GM11168 (cell line): ENCODE data around the gene PWWP2B.
"Not testable (repeated sequence)": the region's sequence is repeated elsewhere in the genome, so short reads cannot be mapped to it uniquely, and the experiment has no call there.

Source experiments
- in situ Hi-C: fragments of 300-500 bp; cut with MboI; formaldehyde crosslinking; loops from one replicate; pipeline ENCODE4 v1.12.0; 2022; ENCODE audit warnings: low sequenced_read_pairs; ENCODE audit not compliant: unreplicated experiment

PWWP2B gene

DNA sequence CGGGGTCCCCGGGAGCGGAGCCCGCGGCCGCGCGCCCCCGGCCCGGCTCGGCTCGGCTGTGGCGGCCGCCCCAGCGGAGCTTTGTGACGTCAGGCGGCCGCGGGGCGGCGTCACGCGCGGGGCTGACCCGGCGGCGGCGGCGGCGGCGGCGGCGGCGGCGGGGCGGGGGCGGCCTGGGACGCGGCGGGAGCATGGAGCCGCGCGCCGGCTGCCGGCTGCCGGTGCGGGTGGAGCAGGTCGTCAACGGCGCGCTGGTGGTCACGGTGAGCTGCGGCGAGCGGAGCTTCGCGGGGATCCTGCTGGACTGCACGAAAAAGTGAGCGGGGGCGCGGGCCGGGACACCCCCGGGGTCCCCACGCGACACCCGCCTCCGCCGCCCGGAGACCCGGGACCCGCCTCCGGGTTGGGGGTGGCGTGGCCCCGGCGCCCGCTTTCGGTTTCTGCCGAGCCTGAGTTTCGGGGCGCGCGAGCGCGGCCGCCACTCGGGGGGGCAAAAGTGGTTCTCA, at the start of gene PWWP2B:
Gene PWWP2B, plus strand, starts transcription at position 165 of the 506 bp plus-strand sequence. Its CDS starts 27 bp downstream, at position 192.
- in situ Hi-C loops: no loop called here

DNA sequence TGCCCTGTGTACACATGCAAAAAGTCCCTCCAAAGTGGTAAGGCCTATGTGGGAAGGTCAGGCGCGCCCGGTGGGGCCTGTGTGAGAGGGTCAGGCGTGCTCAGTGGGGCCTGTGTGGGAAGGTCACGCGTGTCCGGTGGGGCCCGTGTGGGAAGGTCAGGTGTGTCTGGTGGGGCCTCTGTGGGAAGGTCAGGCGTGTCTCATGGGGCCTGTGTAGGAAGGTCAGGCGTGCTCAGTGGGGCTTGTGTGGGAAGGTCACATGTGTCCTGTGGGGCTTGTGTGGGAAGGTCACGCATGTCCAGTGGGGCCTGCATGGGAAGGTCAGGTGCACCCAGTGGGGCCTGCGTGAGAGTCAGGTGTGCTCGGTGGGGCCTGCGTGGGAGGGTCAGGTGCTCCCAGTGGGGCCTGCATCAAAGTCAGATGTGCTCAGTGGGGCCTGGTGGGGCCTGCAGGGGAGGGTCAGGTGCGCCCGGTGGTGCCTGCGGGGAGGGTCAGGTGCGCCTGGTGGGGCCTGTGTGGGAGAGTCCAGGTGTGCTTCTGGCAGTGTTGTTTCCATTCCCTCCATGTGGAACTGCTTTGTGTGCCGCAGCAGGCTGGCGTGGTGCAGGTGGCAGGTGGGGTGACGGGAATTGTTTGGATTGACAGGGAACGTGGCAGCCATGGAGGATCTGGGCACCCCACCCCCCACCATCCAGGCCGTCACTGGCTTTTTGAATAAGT, 49.6 kb upstream of the PWWP2B start:
- in situ Hi-C loops: no loop called here

DNA sequence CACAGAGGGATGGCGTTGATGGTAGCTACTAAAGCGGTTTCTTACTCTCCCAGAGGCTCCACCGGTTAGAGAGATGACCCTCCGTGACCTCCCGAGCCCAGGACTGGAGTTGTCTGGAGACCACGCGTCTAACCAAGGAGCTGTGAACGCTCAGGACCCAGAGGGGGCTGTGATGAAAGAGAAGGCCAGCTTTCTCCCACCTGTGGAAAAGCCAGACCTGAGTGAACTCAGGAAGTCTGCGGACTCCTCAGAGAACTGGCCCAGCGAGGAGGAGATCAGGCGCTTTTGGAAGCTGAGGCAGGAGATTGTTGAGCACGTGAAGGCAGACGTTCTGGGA, 49.1 kb upstream of the PWWP2B start:
- in situ Hi-C loops: no loop called here

DNA sequence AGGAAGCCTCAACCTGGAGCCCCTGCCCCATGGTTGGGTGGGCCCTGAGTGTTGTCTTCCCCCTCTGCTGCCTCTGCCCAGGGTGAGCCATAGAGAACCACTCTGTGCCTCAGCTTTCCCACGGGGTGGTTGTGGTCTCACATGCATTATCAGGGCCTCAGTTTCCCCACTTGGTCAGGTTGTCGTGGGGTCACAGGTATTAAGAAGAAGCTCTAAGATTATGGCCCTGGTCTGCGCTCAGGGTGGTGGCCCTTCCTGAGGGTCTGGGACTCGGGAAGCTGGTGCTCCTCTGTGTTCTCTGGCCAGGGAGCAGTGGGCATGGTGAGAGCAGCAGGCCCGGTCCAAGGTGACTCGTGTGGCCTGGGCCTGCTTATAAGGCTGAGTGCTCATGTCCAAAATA, 47.2 kb upstream of the PWWP2B start:
- in situ Hi-C loops: no loop called here

DNA sequence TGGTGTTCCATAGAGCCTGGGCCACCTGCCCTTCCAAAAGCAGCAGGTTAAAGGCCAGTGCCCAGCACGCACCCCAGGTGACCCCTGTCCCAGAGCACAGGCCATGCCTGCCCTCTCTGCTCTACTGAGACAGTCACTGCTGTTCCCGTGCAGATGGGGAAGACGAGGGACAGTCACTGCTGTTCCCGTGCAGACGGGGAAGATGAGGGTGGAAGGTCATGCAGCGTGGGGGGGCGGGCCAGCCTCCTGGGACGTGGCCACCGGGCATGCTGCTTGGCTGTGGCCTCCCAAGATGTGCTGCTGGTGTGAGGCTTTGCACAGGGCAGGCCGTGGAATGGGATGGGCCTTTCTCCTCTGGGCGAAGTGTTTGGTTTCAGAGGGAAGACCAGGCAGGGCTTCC, 46.6 kb upstream of the PWWP2B start:
- in situ Hi-C loops: no loop called here

DNA sequence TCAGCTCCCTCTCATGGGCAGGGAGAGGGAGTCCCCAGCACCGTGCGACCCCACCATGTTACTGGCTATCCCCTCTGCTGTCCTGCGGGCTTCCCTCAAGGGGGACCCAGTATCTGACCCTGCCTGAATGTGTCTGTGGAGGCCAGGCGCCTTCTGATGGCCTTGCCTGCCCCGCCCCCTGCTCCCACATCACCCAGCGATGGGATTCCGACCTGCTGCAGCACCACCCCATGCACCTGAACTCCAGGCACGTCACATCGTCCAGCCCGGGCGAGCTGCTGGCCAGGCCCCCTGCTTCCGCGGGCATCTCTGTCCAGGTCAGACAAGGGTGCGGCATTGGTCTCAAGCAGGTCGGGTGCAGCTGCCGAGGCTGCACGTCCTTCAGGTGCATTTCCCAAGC, 46.1 kb upstream of the PWWP2B start:
- in situ Hi-C loops: no loop called here

DNA sequence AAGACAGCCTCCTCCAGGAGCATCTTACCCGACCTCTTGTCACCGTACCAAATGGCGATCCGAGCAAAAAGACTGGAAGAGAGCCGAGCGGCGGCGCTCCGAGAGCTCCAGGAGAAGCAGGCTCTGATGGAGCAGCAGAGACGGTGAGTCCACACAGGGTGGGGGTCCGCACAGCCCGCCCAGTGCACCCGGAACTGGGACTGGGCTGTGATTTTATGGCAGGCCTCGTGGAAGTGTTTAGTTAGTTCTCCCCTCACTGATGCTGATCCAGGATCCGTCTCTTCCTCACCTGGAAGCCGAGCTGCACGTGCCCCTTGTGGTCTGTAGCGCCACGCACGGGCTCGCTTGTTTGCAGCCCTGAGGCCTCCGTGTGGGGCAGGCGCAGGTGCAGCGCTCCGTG, 45.4 kb upstream of the PWWP2B start:
- in situ Hi-C loops: no loop called here

DNA sequence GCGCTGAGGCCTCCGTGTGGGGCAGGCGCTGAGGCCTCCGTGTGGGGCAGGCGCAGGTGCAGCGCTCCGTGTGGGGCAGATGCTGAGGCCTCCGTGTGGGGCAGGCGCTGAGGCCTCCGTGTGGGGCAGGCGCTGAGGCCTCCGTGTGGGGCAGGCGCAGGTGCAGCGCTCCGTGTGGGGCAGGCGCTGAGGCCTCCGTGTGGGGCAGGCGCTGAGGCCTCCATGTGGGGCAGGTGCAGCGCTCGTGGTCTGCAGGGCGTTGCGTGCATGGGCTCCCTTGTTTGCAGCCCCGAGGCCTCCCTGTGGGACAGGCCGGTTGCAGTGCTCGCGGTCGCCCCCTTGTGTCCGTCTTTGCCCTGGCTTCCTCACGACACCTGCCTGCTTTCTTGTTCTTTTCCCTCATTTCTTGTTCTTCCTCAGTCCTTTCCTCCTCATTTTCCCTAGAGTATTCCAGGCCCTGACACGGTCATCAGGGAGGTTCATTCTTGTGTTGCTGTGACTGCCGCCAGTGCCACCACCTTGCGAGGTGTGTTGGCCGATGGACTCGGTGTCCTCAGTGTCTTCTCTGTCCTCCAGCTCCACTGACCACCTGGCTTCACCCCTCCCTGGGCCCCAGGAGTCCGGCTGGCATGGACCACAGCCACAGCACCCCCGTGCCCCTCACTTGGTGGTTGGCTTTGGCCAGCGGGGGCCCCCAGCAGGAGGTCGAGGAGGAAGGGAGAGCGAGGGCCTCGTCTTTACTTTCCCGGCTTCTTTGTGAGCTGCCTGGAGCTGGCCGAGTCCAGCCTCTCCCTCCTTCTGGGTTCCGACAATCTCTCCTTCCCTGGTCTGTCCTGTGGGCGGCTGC, 44.3 kb upstream of the PWWP2B start:
- in situ Hi-C loops: not testable (repeated sequence)

DNA sequence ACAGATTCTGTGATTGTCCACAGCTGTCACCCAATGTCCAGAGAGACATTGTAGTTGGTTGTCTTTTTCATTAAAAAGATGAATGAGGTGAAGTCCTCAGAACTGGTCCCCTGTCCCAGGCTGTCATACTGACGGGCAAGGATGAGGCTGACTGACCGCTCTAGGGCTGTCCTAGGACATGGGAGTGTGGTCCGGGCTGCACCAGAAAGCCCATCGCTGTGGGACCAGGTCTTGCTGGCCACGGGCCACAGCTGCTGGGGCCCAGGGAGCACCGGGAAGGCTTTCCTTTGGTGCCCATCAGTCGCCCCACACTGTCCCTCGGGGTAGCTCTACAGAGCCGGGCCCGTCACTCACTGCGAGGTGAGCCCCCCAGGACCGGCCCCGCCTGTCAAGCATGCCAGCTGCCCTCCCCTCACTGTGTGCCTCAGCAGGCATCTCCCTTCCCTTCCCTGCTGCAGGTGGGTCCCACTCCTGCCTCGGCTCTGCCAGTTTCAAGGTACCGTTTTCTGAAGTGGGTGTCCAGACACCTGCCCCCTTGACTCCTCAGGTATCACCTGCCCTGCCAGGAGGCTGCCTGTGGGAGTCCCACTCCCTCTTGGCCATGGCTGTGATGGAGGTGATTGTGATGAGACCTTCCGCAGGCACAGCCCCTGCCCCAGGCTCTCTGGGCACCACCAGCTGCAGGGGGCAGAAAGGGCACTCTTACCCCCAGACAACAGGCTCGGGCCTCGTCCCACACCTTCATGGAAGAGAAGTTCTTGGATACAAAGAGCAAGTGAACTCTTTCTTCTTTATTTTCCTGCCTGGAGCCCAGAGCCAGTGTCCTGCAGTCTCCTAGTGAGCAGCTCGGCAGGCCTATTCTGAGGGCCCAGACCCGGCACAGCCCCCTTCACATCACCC, 43.3 kb upstream of the PWWP2B start:
- in situ Hi-C loops: no loop called here

DNA sequence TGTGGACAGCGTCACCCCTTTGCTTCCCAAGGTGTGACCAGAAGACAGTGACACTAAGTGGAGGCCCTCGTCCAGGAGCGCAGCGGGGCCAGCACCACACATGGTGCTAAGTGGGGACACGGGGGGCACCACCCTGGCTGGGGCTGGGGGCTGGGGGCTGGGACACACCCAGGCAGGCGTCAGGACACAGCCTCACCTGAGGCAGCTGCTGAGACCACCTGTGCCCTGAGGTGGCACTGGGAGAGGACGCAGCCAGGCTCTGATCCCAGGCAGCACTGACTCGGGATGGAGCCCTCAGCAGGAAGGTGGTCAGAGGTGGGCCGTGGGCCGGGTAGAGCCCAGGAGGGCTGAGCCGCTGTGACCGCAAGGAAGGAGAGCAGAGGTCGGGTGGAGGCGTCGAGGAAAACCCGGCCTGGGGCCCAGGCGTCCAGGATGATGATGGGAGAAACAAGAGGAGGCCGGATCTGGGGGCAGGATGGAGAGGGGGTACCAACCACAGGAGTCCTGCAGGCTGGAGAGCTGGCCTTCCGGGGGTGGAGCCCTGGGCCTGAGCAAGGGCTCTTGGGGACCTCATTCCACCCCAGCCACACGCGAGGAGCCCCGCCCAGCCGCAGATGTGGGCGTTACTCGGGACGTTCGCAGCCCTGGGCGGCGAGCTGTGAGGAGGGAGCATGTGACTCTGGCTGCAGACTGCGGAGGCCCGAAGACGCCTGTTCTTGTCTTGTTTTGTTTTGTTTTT, 42.5 kb upstream of the PWWP2B start:
- in situ Hi-C loops: no loop called here

DNA sequence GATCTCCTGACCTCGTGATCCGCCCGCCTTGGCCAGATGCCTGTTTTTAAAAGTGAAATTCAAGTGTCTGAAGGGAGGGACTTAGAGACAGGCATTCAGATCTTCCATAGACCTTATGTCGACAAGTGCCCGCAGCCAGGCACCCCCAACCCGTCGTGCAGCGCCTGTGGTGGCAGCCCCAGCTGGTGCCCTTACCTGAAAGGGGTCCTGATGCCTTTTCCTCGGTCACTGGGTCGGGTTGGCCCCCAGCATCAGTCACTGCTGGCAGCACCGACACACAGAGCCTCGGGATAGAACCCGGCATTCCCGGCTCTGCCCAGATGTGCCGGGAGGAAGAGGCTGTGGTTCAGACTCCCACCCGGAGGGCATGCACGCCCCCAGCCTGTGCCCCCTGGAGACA, 41.7 kb upstream of the PWWP2B start:
- in situ Hi-C loops: no loop called here

DNA sequence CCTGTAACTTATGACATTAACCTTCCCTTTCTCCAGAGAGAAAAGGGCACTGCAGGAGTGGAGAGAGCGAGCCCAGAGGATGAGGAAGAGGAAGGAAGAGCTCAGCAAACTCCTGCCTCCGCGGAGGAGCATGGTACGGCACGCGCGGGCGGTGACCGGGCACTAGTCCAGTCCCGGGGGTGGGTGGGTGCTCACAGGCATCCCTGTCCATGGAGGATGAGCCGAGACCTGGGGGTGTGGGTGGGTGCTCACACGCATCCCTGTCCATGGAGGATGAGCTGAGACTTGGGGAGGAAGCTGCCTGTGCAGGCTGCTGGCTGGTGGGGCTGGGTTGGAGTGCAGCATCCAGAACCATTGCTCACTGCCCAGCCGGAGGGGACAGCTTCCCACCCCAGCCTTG, 41.2 kb upstream of the PWWP2B start:
- in situ Hi-C loops: no loop called here

DNA sequence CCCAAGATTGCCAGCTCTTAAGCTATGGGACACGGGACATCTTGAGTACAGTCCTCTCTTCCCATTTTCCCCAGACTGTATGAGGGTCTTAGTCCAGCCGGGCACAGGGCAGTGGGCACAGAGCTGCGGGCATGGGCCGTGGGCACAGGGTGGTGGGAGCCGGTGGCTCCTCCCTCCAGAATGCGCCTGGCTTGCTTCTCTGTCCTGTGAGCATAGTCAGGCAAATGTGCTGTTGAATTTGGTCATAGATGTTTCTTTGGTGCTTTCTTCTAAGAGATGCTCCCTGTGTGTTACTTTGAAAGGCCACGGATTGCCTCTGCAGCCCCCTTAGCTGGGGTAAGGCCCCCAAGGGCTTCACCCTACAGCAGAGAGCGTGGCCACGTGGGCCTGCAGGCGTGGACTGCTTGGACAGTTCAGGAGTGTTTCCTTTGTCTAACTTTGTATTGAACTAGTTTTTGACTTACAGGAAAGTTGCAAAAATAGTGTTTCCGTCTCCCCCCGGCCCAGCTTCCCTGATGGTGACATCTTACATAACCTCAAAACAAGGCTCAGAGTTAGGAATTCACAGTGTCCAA, 40.3 kb upstream of the PWWP2B start:
- in situ Hi-C loops: no loop called here

DNA sequence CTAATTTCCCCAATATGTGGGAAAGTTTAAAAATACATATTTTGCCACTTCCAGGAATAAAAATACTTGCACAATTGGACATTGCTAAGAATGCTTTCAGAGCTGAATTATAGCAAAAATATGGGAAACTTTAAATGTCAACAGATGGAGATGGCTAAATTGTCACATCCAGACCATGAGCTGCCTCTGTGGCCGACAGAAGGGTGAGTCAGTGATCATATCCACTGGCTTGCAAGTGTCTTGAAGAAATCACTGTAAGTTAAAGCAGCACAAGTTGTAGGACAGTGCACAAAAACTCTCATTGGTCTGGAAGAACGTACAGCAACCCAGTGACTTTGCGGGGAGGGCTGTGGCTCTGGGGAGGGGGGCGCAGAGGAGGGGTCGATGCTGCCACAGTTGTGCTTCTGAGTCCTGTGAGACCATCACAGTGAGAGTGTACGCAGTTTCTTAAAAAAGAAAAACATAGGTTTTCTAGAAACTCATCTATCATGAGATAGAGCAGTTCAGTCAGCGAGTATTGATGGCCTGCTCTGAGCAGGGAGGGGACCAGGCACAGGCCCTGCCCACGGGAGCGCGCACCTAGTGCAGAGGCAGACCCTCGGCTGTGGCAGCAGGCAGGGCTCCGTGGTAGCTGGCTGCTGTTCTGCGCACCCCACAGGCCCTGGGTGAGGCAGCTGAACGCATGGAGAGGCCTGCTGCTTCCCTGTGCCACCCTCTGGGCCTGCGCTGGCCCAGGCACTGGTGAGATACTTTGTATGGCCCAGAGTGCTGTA, 39.5 kb upstream of the PWWP2B start:
- in situ Hi-C loops: no loop called here

DNA sequence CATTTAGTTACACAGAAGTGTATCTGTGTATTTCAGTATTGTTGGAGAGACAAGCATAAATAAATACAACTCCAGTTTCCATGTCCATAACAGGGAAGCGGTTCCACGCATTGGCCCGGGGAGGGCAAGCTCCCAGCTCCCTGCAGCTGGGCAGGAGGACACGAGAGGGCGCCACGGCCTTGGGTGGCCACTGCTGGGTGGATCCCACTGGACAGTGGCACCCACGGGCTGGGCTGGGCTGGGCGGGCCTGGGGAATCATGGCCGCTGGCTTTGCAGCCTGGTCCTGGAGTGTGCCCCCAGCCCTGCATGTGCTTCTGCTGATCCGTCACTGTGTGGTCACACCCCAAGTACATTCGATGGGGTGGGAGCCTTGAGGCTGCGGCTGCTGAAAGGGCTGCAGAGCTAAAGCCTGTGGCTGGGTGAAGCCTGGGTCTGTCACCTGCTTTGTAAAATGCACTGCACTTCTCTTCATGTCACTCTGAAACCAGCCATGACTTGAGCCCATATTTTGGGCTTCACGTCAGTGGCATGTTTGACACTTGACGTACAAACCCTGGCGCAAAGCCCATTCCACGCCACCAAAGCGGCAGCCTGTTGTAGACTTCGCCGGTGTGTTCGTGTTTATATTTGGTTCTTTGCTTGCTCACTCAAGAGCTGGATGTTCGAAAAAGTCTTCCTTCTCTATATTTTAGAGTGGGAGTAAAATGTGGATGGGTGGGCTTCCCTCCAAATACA, 37.5 kb upstream of the PWWP2B start:
- in situ Hi-C loops: no loop called here

DNA sequence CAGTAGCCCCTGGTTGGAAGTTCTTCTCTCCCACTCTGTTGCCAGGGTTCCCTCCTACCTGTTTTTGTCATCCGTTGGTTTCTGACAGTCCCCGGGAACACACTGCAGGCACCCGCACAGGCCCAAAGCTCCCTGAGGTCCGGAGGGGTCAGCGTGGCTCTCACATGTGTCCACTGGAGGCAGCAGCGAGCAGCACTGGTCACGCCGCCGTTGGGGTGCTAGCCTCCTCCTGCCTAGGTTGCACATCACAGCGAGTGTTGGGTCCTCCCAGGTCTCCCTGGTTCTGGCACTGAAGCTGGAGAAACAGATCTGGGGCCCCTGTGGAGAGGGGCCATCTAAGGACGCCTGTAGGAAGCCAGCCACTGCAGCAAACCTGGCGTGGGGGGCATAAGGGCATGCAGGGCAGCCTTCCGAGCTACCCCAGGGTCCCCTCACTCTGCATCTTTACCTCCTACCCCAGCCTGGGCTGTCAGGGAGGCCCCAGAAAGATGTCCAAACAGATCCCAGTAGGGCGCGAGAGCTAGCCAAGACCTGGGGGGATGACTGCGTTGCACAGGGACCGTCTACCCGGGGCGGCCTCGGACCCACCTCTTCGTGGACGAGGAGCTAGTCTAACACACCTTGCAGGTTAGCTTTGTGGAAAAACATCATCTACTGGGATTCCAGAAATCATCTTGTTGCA, 36.1 kb upstream of the PWWP2B start:
- in situ Hi-C loops: no loop called here

DNA sequence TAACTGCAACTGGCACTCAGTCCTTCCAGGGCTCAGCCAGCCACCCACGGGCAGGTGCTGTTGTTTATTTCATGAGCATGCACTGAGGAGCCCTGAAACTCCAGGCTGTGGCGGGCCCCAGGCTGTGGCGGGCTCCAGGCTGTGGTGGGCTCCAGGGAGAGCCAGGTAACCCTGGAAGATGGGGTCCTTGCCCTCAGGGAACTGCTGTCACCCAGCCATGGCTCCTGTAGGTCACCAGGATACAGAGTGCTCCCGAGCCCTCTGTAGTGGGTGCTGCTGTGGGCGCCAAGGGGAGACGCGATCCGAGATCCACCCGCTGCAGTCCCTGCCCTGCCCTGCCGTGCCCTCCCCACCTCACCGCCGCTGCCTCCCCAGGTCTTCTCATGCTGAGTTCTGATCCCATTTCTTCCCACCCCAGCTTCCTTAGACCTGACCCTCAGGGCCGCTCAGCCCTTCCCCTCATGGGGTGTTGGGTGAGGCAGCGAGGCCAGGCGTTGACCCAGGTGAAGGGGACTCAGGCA, 35.4 kb upstream of the PWWP2B start:
- in situ Hi-C loops: no loop called here
